DND-41 (cell line): Measurements from ENCODE around the gene NAA10.
A peak's percentile ranks its signal among the peaks of the same experiment; 100 is the strongest.

ENCODE experiments used
- ATAC-seq: fragments of 200-7000 bp; cut with Tn5 transposase; 3 replicates; pipeline ENCODE4 v1.9.1; 2021; ENCODE audit warnings: low read depth; ENCODE audit not compliant: insufficient read depth
- DNase-seq: peaks from one replicate; pipeline ENCODE4 v3.0.0-alpha.2; 2020
- H2AFZ ChIP-seq: 2 replicates; pipeline ENCODE4 v1.6.0; 2012; ENCODE audit warnings: low read depth, low read length
- H3K27ac ChIP-seq: 2 replicates; pipeline ENCODE4 v1.5.1; 2012; ENCODE audit warnings: low read length, inconsistent platforms
- H3K27me3 ChIP-seq: fragments of 200-600 bp; sonication (generic); 2 replicates; pipeline ENCODE4 v1.6.0; 2012; ENCODE audit warnings: low read length, mild to moderate bottlenecking, inconsistent platforms; ENCODE audit not compliant: insufficient read depth, poor library complexity
- H3K36me3 ChIP-seq: 2 replicates; pipeline ENCODE4 v1.5.1; 2012; ENCODE audit warnings: low read length, inconsistent platforms; ENCODE audit not compliant: insufficient read depth
- H3K4me1 ChIP-seq: 2 replicates; pipeline ENCODE4 v1.5.1; 2012; ENCODE audit warnings: mild to moderate bottlenecking, low read length; ENCODE audit not compliant: insufficient read depth
- H3K4me2 ChIP-seq: 2 replicates; pipeline ENCODE4 v1.6.0; 2012; ENCODE audit warnings: mild to moderate bottlenecking, moderate library complexity, low read length, inconsistent platforms; ENCODE audit not compliant: insufficient read depth
- H3K4me3 ChIP-seq, 2 experiments: fragments of 200-600 bp in 1 of 2; shearing (Covaris generic) in 1 of 2; 2 replicates each; pipeline ENCODE4 v1.5.1; 2012 to 2016; ENCODE audit warnings: inconsistent platforms in 2 of 2, low read length in 2 of 2, mild to moderate bottlenecking in 2 of 2, low read depth in 1 of 2, moderate library complexity in 1 of 2
- H3K79me2 ChIP-seq: 2 replicates; pipeline ENCODE4 v1.6.0; 2012; ENCODE audit warnings: low read length, inconsistent platforms; ENCODE audit not compliant: insufficient read depth
- H3K9ac ChIP-seq: 2 replicates; pipeline ENCODE4 v1.6.0; 2012; ENCODE audit warnings: low read depth, mild to moderate bottlenecking, inconsistent platforms, low read length, moderate library complexity
- H3K9me3 ChIP-seq: 2 replicates; pipeline ENCODE4 v1.5.1; 2012; ENCODE audit warnings: low read length, moderate library complexity, mild to moderate bottlenecking, inconsistent platforms; ENCODE audit not compliant: insufficient read depth, severe bottlenecking
- H4K20me1 ChIP-seq: 2 replicates; pipeline ENCODE4 v1.6.0; 2012; ENCODE audit warnings: low read length; ENCODE audit not compliant: insufficient read depth
- EZH2 ChIP-seq: IDR thresholded peaks from 3 replicates; pipeline ENCODE4 v1.6.1; 2012; ENCODE audit warnings: borderline replicate concordance, low read depth, mild to moderate bottlenecking, moderate library complexity, low read length, inconsistent platforms; ENCODE audit not compliant: severe bottlenecking
- TF ChIP-seq, protein P1 (sequence below): IDR thresholded peaks from 2 replicates; pipeline ENCODE4 v1.5.1; 2012; ENCODE audit warnings: borderline replicate concordance, low read length, moderate library complexity, mild to moderate bottlenecking; ENCODE audit not compliant: poor library complexity, severe bottlenecking; ENCODE audit errors: extremely low read depth

The NAA10 gene

DNA sequence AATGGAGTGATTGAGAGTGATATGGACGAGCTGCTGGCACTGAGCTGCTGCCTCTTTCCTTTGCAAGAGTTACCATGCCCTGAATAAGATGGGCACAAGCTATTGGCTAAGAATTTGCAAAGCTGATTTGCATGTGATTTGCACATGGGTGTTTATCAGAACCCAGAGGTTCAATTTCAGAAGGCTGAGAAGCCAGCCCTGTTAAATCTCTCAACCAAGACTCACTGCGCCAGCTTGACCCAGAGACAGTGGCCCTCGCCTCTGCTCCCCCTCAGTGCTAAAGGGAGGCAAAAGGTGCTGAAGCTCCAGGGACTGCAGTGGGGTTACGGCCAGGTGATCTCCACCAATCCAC lies 9.5 kb downstream of the NAA10 start:
- H3K36me3 ChIP-seq = peaks cover 59% of the 10 kb centered on the region
- H3K4me2 ChIP-seq = peak overlapping the region; percentile 74
- H3K27ac ChIP-seq = peak overlapping the region; percentile 100
- TF ChIP-seq, protein P1, sequence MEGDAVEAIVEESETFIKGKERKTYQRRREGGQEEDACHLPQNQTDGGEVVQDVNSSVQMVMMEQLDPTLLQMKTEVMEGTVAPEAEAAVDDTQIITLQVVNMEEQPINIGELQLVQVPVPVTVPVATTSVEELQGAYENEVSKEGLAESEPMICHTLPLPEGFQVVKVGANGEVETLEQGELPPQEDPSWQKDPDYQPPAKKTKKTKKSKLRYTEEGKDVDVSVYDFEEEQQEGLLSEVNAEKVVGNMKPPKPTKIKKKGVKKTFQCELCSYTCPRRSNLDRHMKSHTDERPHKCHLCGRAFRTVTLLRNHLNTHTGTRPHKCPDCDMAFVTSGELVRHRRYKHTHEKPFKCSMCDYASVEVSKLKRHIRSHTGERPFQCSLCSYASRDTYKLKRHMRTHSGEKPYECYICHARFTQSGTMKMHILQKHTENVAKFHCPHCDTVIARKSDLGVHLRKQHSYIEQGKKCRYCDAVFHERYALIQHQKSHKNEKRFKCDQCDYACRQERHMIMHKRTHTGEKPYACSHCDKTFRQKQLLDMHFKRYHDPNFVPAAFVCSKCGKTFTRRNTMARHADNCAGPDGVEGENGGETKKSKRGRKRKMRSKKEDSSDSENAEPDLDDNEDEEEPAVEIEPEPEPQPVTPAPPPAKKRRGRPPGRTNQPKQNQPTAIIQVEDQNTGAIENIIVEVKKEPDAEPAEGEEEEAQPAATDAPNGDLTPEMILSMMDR = no peak
- no peak for TF ChIP-seq EZH2
- no peak for DNase-seq
- H4K20me1 ChIP-seq = peaks cover 32% of the 10 kb centered on the region
- H3K9me3 ChIP-seq = no peaks in the 10 kb centered on the region
- H3K4me3 ChIP-seq = peak overlapping the region; percentile 64 to 85
- peaks cover 65% of the 10 kb centered on the region for H3K4me1 ChIP-seq
- H3K79me2 ChIP-seq = peaks cover 78% of the 10 kb centered on the region
- peak overlapping the region; percentile 99 for H3K9ac ChIP-seq
- no peak overlapping the region for H2AFZ ChIP-seq
- no peak for ATAC-seq
- H3K27me3 ChIP-seq = no peaks in the 10 kb centered on the region

DNA sequence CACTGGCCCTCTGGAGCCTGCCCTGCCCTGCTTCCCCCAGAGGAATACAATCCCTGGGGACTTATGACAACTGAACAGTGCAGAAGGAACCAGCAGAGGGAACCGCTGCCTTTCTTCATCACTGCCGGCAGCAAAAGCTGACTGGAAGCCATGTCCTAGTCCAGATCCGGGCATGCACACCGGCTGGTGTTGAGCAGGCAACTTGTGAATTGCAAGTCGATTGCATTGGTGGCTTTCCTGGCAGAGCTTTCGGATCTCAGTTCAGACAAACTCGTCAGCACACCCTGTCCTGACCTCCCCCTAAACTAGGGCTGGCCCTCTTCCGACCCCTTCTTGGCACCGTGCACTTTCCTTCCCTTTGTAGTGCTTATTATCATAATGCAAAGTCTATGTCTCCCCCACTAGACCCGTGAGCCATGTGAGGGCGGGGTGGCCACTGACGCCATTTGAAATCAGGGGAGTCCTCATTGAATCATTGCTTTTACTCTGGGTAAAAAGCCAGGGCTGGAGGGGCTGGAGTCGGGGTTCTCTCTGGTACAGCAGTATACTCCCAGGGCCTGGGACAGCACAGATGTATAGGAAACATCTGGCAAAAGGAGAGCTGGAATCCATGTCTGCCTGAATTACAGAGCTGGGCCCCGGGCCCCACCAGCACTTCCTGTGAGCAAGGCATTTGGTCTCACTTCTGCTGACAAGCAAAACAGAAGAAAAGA lies 10.5 kb downstream of the NAA10 start:
- no peak overlapping the region for H2AFZ ChIP-seq
- H4K20me1 ChIP-seq = peaks cover 34% of the 10 kb centered on the region
- H3K9ac ChIP-seq = peak overlapping the region; percentile 99
- peaks cover 55% of the 10 kb centered on the region for H3K4me1 ChIP-seq
- DNase-seq = peak; percentile 66
- peaks cover 58% of the 10 kb centered on the region for H3K36me3 ChIP-seq
- no peaks in the 10 kb centered on the region for H3K9me3 ChIP-seq
- H3K4me3 ChIP-seq = peak overlapping the region; percentile 64 to 85; a peak in 3 of 4 replicates
- no peaks in the 10 kb centered on the region for H3K27me3 ChIP-seq
- H3K79me2 ChIP-seq = peaks cover 76% of the 10 kb centered on the region
- peak overlapping the region; percentile 100 for H3K27ac ChIP-seq
- no peak for ATAC-seq
- H3K4me2 ChIP-seq = peak overlapping the region; percentile 74
- no peak for TF ChIP-seq EZH2
- TF ChIP-seq, protein P1 = peak; percentile 67

DNA sequence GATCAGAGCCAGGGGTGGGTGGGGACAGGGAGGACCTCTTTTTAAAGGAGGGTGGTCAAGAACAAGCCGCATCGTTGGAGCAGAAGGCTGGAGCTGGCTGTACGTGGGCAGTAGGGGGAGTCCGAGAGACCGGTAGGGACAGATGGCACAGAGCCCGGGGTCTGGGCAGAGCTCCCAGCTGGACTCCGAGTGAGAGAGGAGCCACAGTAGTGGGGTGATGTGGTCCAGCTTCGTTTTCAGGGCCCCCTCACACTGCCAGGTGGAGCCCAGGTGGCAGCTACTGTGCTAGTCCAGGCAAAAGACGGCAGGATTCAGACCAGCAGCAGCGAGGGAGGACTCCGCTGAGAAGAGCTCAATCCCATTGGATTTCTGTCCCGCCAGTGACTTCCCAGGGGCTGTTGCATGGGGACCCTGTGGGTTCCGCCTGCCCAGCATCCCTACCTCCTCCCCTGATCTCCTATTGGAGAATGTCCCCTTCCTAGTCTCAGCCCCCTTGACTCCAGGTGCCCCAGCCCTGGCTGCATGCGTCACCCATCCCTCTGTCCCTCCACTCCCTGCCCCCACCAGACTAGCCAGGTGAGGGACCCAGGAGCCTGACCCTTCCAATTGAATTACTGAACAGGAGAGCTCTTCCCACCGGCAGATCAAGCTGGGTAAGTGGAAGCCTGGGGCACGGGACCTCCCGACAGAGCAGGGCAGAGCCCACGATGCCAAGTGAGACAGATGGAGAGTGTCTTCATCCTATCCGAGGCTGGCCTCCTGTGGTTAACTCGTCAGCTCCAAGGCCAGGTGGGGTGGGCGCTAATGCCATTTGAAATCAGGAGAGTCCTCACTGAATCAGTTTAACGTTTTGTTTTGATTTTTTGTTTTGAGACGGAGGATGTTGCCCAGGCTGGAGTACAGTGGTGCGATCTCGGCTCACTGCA lies 11.6 kb downstream of the NAA10 start:
- Histone ChIP-seq H3K36me3 (peaks cover 68% of the 10 kb centered on the region), H3K4me1 (peaks cover 48% of the 10 kb centered on the region), H3K27me3 (no peaks in the 10 kb centered on the region), H4K20me1 (peaks cover 34% of the 10 kb centered on the region), H3K9me3 (no peaks in the 10 kb centered on the region), H3K79me2 (peaks cover 72% of the 10 kb centered on the region), H3K9ac (peak overlapping the region; percentile 99), H3K27ac (peak overlapping the region; percentile 57), H3K4me2 (peak overlapping the region; percentile 74), H3K4me3 (peak overlapping the region in 1 of 2 experiments; percentile 64; a peak in 2 of 4 replicates), H2AFZ (no peak overlapping the region)
- TF ChIP-seq, protein P1 = no peak
- no peak for TF ChIP-seq EZH2
- ATAC-seq (no peak), DNase-seq (no peak)
